Activated CD4-positive, alpha-beta memory T cell treated with anti-CD3 and anti-CD28 coated beads, Interleukin-2, amount 10 ng/mL, durations not matched to agents 7 days and 5 days (primary cell): ENCODE measurements around the gene RPS6KL1. TPM values are rescaled to one million over a fixed set of nuclear protein-coding genes. Genes with fewer than 3 reads are reported as not detected.

Experiments used
- CTCF ChIA-PET: fragments of 350-600 bp; sonication (Branson Sonifier 250); formaldehyde crosslinking; loops from one replicate; lab custom pipeline; 2021; ENCODE audit warnings: antibody characterized with exemption, inconsistent platforms; lab: Charles Lee
- POLR2A ChIA-PET: fragments of 350-600 bp; sonication (Branson Sonifier 250); formaldehyde crosslinking; loops from one replicate; lab custom pipeline; 2021; ENCODE audit warnings: antibody characterized with exemption; lab: Charles Lee
- DNase-seq: peaks from one replicate; pipeline ENCODE4 v3.0.0-alpha.2; 2020
- H3K27ac Mint-ChIP-seq: one replicate; pipeline ENCODE4 v1.8.0; 2021; ENCODE audit warnings: mild to moderate bottlenecking, mixed read lengths
- H3K27me3 Mint-ChIP-seq: one replicate; pipeline ENCODE4 v1.8.0; 2021; ENCODE audit warnings: mixed read lengths
- H3K36me3 Mint-ChIP-seq: one replicate; pipeline ENCODE4 v1.8.0; 2021; ENCODE audit warnings: low read depth, mixed read lengths
- H3K4me1 Mint-ChIP-seq: one replicate; pipeline ENCODE4 v1.8.0; 2021; ENCODE audit warnings: mixed read lengths
- H3K4me3 Mint-ChIP-seq: one replicate; pipeline ENCODE4 v1.8.0; 2021; ENCODE audit warnings: mild to moderate bottlenecking, mixed read lengths
- H3K9me3 Mint-ChIP-seq: one replicate; pipeline ENCODE4 v1.8.0; 2021; ENCODE audit warnings: mixed read lengths
- total RNA-seq, 2 experiments: library from RNA; stranded (reverse); gene quantifications; one replicate each; pipeline ENCODE4 v1.2.3, GENCODE V29; 2021

Gene RPS6KL1
- total RNA-seq, 2 experiments from 2014 or later = 3.6 to 3.8 TPM

DNA sequence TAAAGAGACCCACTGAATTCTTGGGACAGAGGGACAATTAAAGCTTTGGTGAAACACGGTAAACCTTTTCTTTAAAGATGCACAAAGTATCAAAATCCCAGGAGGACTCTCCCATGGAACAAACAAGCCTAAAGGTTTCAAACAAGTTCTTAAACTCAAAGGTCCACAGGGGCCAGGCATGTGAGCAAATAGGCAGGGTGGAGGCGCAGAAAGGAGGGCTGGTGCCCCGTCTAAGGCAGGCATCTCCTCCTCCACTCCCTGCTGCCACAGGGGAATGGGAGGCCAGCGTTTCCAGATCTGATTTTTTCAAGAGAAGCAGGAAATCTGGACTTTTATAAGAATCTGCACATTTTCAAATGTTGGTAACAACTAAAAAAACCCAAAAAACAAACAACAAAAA is 7.6 kb downstream of the RPS6KL1 start:
- Mint-ChIP-seq H3K4me3 (no peak overlapping the region), H3K27ac (no peak overlapping the region), H3K4me1 (no peaks in the 10 kb centered on the region), H3K27me3 (no peaks in the 10 kb centered on the region), H3K36me3 (no peaks in the 10 kb centered on the region), H3K9me3 (no peaks in the 10 kb centered on the region)
- ChIA-PET CTCF (interaction anchor here (0.7 to 1.0 kb wide), 2 partner anchors 37 to 173 kb away, joined by 3 read pairs; no protein-coding TSS in a partner anchor), POLR2A (no interaction called here)
- no peak for DNase-seq

DNA sequence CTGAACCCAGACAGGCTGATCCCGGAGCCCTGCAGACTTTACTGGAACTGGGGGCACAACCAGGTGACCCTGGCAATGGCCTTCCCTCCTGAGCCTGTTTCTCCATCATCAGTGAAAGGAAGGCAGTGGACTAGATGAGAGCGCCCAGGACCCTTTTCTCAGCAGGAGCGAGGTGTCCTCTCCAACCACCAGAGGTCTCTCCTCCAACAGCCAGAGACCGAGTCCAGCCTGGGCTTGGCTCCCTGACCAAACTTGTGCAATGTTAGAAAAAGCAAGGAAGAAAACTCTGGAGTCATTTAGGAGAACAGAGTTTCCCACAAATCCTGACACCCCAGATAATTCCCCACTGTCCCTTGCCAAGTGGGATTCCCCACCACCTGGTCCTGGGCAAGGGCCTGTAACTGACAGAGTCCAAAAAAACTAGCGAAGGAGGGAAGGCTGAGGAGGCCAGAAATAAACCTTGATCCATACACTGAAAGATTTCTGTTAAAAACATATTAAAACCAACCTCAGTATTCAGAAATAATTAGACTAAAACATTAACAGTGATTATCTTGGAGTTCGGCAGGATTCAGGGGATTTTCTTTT is 9.0 kb downstream of the RPS6KL1 start:
- POLR2A ChIA-PET = no interaction called here
- no peaks in the 10 kb centered on the region for H3K27me3 Mint-ChIP-seq
- H3K4me3 Mint-ChIP-seq = no peak overlapping the region
- DNase-seq = peak; percentile 31
- no peak overlapping the region for H3K27ac Mint-ChIP-seq
- H3K4me1 Mint-ChIP-seq = no peaks in the 10 kb centered on the region
- no peaks in the 10 kb centered on the region for H3K9me3 Mint-ChIP-seq
- CTCF ChIA-PET = no interaction called here
- no peaks in the 10 kb centered on the region for H3K36me3 Mint-ChIP-seq

DNA sequence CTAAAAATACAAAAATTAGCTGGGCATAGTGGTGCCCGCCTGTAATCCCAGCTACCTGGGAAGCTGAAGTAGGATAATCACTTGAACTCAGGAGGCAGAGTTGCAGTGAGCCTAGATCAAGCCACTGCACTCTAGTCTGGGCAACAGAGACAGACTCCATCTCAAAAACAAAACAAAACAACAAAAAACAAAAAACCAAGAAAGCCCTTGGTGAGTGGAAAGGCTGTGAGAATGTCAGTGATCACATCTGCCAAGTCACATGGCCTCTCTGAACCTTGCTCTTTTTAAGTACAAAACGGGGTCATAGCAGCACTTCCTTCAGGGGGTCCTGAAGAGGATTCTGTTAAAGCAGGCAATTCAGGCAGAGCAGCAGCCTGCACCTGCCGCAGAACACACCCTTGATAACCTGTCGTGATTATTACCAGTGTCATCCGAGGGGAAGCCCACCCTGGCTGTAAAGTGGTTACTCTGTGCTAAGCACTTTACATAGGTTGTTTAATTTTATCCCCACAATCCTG is 9.6 kb downstream of the RPS6KL1 start:
- H3K27me3 Mint-ChIP-seq = no peaks in the 10 kb centered on the region
- CTCF ChIA-PET = interaction anchor here (0.8 kb wide), 1 partner anchor 150 kb away, joined by 3 read pairs; the partner anchor contains the start of gene ACYP1
- H3K27ac Mint-ChIP-seq = no peak overlapping the region
- POLR2A ChIA-PET = no interaction called here
- H3K4me3 Mint-ChIP-seq = no peak overlapping the region
- H3K9me3 Mint-ChIP-seq = no peaks in the 10 kb centered on the region
- no peaks in the 10 kb centered on the region for H3K36me3 Mint-ChIP-seq
- no peaks in the 10 kb centered on the region for H3K4me1 Mint-ChIP-seq
- DNase-seq = no peak

DNA sequence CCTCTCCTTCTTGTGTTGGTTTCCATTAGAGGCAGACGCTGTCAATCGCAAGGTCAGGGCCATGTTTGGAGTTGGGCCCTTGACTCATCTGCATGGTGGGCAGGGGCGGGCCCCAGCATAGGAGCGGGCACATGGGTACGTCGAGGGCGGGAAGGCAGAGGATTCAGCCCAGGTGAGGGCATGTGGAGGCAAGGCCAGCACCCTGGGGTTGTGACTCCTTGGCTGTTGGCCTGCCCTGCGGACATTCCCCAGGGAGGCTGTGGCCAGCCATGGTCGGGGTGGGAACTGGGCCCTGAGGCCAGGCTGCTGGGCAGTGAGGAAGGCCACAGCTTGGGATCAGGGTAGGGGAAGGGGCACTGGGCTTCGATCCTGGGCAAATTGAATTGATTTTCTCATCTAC is 10.3 kb downstream of the RPS6KL1 start:
- Mint-ChIP-seq H3K27ac (no peak overlapping the region), H3K36me3 (no peaks in the 10 kb centered on the region), H3K4me3 (no peak overlapping the region), H3K9me3 (no peaks in the 10 kb centered on the region), H3K4me1 (no peaks in the 10 kb centered on the region), H3K27me3 (no peaks in the 10 kb centered on the region)
- CTCF ChIA-PET = interaction anchor here (0.8 kb wide), 1 partner anchor 151 kb away, joined by 3 read pairs; the partner anchor contains the start of gene ACYP1
- DNase-seq = no peak
- POLR2A ChIA-PET = no interaction called here

DNA sequence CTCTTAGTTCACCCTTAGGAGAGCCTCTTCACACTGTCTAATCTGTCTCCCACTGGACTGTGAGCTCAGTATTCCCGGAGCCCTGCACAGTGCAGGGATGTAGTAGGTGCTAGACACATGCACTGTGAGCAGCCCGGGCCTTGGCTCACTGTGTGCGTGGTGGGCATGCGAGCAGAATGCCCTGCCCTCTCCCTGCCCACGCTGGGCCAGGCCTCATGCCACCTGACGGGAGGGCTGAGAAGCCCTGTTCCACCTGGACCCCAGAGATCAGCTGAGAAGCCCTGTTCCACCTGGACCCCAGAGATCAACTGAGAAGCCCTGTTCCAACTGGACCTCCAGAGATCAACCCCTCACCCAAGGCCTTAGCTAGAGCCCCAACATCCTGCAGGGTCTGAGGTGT is 10.9 kb downstream of the RPS6KL1 start:
- DNase-seq = no peak
- H3K27me3 Mint-ChIP-seq = no peaks in the 10 kb centered on the region
- ChIA-PET POLR2A (no interaction called here), CTCF (interaction anchor here (4.9 kb wide), 1 partner anchor 177 kb away, joined by 18 read pairs; no protein-coding TSS in a partner anchor)
- H3K9me3 Mint-ChIP-seq = no peaks in the 10 kb centered on the region
- no peak overlapping the region for H3K27ac Mint-ChIP-seq
- no peak overlapping the region for H3K4me3 Mint-ChIP-seq
- no peaks in the 10 kb centered on the region for H3K36me3 Mint-ChIP-seq
- H3K4me1 Mint-ChIP-seq = no peaks in the 10 kb centered on the region

DNA sequence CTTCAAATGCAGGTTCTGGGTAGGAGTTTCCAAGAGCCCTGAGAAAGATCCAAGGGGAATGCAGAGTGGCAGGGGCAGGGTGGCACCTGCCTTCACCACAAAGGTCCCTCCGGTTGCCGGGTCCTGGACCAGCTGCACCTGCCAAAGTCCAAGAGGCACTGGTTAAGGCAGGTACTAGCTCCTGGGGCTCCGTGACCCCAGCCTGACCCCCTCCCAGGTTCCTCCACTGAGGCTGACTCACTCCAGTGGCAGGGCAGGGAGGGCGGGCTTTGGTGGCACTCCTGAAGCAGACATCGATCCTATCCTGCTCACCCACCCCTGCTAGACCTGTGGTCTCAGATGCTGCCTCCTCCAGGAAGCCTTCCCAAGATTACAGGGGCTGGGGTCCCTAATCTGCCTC is 11.4 kb downstream of the RPS6KL1 start:
- CTCF ChIA-PET = interaction anchor here (4.9 kb wide), 1 partner anchor 177 kb away, joined by 18 read pairs; no protein-coding TSS in a partner anchor

DNA sequence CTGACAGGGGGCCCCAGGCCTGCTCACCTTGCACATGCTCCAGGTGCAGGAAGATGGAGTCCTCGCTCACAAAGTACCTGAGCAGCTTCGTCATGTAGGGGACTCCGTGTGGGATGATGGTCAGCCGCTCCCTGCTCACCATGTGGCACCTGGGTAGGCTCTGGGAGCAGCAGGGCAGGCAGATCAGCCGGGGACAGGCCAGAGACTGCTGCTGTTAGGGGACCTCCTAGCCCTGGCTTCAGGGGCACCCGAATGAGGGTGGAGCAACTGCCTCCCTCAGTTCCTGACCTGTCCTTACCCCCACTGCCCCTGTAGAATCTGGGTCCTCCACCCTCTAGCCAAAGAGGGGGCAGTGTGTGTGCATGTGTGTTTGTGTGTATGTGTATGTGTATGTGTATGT is 11.8 kb downstream of the RPS6KL1 start:
- H3K4me1 Mint-ChIP-seq = no peaks in the 10 kb centered on the region
- no peaks in the 10 kb centered on the region for H3K27me3 Mint-ChIP-seq
- ChIA-PET CTCF (interaction anchor here (1.9 to 4.9 kb wide), 2 partner anchors 50 to 177 kb away, joined by 6 to 18 read pairs; no protein-coding TSS in a partner anchor), POLR2A (no interaction called here)
- no peak overlapping the region for H3K4me3 Mint-ChIP-seq
- no peak for DNase-seq
- H3K9me3 Mint-ChIP-seq = no peaks in the 10 kb centered on the region
- no peaks in the 10 kb centered on the region for H3K36me3 Mint-ChIP-seq
- H3K27ac Mint-ChIP-seq = no peak overlapping the region

More for the DNA sequence above, 11.4 kb downstream of the RPS6KL1 start:
- no peaks in the 10 kb centered on the region for H3K27me3 Mint-ChIP-seq
- no peak overlapping the region for H3K27ac Mint-ChIP-seq
- no peak overlapping the region for H3K4me3 Mint-ChIP-seq
- H3K36me3 Mint-ChIP-seq = no peaks in the 10 kb centered on the region
- POLR2A ChIA-PET = no interaction called here
- DNase-seq = no peak
- H3K9me3 Mint-ChIP-seq = no peaks in the 10 kb centered on the region
- H3K4me1 Mint-ChIP-seq = no peaks in the 10 kb centered on the region

DNA sequence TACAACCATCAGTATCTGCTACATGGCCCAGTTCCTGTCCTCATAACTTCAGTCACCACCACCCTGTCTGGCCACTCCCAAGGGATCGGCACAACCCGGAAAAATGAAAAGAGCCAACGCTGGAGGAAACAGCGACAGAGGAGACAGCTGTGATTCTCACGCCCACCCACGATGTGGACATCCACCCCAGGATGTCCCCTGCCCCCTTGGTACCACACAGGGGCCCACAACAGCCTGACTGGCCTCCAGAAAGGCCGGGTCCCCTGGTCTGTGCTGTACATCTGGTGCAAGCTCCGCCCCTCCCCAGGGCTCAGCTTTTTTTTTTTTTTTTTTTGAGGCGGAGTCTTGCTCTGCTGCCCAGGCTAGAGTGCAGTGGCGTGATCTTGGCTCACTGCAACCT is 12.5 kb downstream of the RPS6KL1 start:
- H3K9me3 Mint-ChIP-seq = no peaks in the 10 kb centered on the region
- H3K36me3 Mint-ChIP-seq = peaks cover 3% of the 10 kb centered on the region
- CTCF ChIA-PET = interaction anchor here (1.9 to 4.9 kb wide), 2 partner anchors 50 to 178 kb away, joined by 6 to 18 read pairs; no protein-coding TSS in a partner anchor
- H3K4me3 Mint-ChIP-seq = no peak overlapping the region
- H3K27me3 Mint-ChIP-seq = no peaks in the 10 kb centered on the region
- H3K4me1 Mint-ChIP-seq = peaks cover 3% of the 10 kb centered on the region
- no peak for DNase-seq
- POLR2A ChIA-PET = interaction anchor here (0.6 kb wide), 1 partner anchor 641 kb away, joined by 3 read pairs; no protein-coding TSS in a partner anchor
- no peak overlapping the region for H3K27ac Mint-ChIP-seq

DNA sequence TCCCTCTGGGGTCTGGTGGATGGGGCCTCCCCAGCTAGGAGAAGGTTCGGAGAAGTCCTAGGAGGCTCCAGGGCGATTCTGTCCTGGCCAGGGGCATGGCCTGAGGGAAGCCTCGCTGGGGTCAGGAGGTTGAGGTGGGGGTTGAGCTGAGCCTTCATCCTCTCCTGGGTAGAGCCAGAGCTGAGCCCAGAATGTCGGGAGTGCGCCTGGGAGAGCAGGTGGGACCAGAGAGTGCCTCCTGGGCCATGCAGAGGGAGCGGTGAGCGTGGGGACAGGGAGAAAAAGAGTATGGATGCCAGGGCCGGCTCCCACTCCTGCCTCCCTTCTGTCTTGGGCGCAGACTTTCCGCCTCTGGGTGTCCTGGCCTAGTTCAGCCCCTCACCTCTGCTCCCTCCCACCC is 13.1 kb downstream of the RPS6KL1 start:
- peaks cover 6% of the 10 kb centered on the region for H3K36me3 Mint-ChIP-seq
- peaks cover 3% of the 10 kb centered on the region for H3K4me1 Mint-ChIP-seq
- no peak for DNase-seq
- H3K27me3 Mint-ChIP-seq = no peaks in the 10 kb centered on the region
- H3K9me3 Mint-ChIP-seq = no peaks in the 10 kb centered on the region
- H3K4me3 Mint-ChIP-seq = no peak overlapping the region
- POLR2A ChIA-PET = interaction anchor here (0.6 to 1.1 kb wide), 2 partner anchors 58 to 640 kb away, joined by 3 read pairs; no protein-coding TSS in a partner anchor
- no peak overlapping the region for H3K27ac Mint-ChIP-seq
- CTCF ChIA-PET = interaction anchor here (1.9 to 4.9 kb wide), 2 partner anchors 49 to 179 kb away, joined by 6 to 18 read pairs; no protein-coding TSS in a partner anchor

DNA sequence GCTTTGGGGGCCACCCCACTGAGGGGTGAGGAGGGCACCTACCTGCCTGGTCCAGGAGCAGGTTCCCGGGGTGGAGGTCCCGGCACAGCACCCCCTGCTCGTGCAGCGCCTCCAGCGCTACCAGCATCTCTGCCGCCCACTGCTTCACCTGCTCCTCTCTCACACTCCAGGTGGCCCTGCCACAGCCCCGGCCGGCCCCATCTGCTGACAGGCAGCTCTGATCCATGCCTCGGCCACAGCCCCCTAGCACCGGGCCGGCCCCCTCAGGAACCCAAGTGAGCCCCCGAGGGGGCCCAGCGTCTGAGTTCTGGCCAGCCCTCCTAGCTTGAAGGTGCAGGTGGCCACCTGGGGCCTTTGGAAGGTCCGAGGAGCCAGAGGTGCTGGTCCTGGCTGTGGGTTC is 13.6 kb downstream of the RPS6KL1 start:
- ChIA-PET CTCF (interaction anchor here (1.9 to 4.9 kb wide), 2 partner anchors 49 to 179 kb away, joined by 6 to 18 read pairs; no protein-coding TSS in a partner anchor), POLR2A (interaction anchor here (1.1 kb wide), 1 partner anchor 57 kb away, joined by 3 read pairs; no protein-coding TSS in a partner anchor)
- DNase-seq = no peak
- H3K27me3 Mint-ChIP-seq = no peaks in the 10 kb centered on the region
- H3K9me3 Mint-ChIP-seq = no peaks in the 10 kb centered on the region
- peaks cover 6% of the 10 kb centered on the region for H3K36me3 Mint-ChIP-seq
- no peak overlapping the region for H3K4me3 Mint-ChIP-seq
- H3K27ac Mint-ChIP-seq = no peak overlapping the region
- H3K4me1 Mint-ChIP-seq = peaks cover 3% of the 10 kb centered on the region

DNA sequence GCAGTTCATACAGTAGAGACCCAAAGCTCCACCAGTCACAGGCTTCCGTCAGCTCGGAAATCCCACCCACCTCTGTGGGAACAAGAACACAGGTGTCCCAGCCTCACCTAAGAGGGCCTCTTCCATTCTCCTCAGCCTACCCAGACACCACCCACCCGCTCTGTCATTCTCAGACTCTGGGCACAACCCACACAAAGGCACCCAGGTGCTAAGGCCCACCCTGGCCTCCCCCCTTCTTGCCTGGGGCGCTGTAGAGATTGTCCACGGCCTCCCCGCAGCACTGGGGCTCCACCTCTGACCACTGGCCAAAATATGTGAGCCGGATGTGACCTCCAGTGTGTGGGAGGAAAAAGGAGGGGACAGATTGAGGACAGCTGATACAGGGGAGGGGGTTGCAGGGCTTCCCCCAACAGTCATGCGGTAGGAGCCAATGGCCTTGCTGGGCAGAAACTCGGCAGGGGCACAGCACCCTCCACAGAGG is 14.2 kb downstream of the RPS6KL1 start:
- DNase-seq = no peak
- no peaks in the 10 kb centered on the region for H3K27me3 Mint-ChIP-seq
- H3K9me3 Mint-ChIP-seq = no peaks in the 10 kb centered on the region
- peaks cover 6% of the 10 kb centered on the region for H3K36me3 Mint-ChIP-seq
- H3K4me3 Mint-ChIP-seq = no peak overlapping the region
- H3K27ac Mint-ChIP-seq = no peak overlapping the region
- POLR2A ChIA-PET = interaction anchor here (1.1 to 4.4 kb wide), 2 partner anchors 27 to 57 kb away, joined by 3 to 34 read pairs; partner anchors contain the start of gene DLST
- CTCF ChIA-PET = interaction anchor here (4.9 to 7.2 kb wide), 4 partner anchors 16 to 180 kb away, joined by 18 to 285 read pairs (median 65); partner anchors contain the start of gene PROX2
- peaks cover 3% of the 10 kb centered on the region for H3K4me1 Mint-ChIP-seq

DNA sequence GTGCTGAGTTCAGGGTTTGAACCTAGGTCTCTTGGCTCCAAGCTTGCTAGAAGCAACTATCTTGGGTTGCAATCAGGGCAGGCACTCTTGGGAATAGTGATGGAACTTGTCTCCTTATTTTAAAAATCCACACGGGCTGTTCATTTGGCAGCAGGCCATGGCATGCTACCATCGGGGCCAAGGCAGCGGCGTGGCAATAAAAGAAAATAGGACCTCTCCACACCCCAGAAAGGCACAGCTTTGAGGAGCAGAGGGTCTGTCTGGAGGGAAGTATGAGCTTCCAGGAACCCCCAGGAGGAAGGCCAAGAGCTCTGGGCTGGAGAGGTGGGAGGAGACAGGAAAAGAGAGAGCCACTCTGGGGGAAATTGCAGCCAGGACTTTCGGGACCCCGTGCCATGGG is 15.3 kb downstream of the RPS6KL1 start:
- peaks cover 11% of the 10 kb centered on the region for H3K36me3 Mint-ChIP-seq
- H3K27ac Mint-ChIP-seq = no peak overlapping the region

More for the DNA sequence above, 15.3 kb downstream of the RPS6KL1 start:
- peaks cover 3% of the 10 kb centered on the region for H3K4me1 Mint-ChIP-seq
- ChIA-PET POLR2A (interaction anchor here (4.2 to 4.4 kb wide), 2 partner anchors 26 to 47 kb away, joined by 34 to 45 read pairs; partner anchors contain the start of gene DLST), CTCF (interaction anchor here (1.7 to 7.2 kb wide), 8 partner anchors 9 to 181 kb away, joined by 4 to 285 read pairs (median 23); partner anchors contain the start of genes DLST, EIF2B2 and PROX2)
- no peak overlapping the region for H3K4me3 Mint-ChIP-seq
- H3K9me3 Mint-ChIP-seq = no peaks in the 10 kb centered on the region
- H3K27me3 Mint-ChIP-seq = no peaks in the 10 kb centered on the region
- DNase-seq = no peak
